Natural killer cell treated with Interleukin-12 subunit alpha and Interleukin-12 subunit beta and Interleukin-15 and Interleukin-18, amount 100 ng/mL, for 72 hours (primary cell): Measurements from ENCODE around the gene HOXC6. TPM values are rescaled to one million over a fixed set of nuclear protein-coding genes. Genes with fewer than 3 reads are reported as not detected.

Source experiments
- ATAC-seq, 2 donors: fragments of 150-1000 bp; cut with Tn5 transposase in 1 of 2; sonication (Bioruptor Pico), chemical (Tn5 transposase) in 1 of 2; 2 replicates each; pipeline ENCODE4 v1.10.0; 2021
- DNase-seq: peaks from one replicate; pipeline ENCODE4 v3.0.0; 2022; ENCODE audit warnings: low spot score
- H3K27ac Mint-ChIP-seq, 2 donors: 1 replicate in 1 of 2; 2 replicates in 1 of 2; pipeline ENCODE4 v1.8.0; 2022; ENCODE audit warnings: mixed read lengths in 2 of 2, mild to moderate bottlenecking in 1 of 2, moderate library complexity in 1 of 2
- H3K27me3 Mint-ChIP-seq, 2 donors: 1 replicate in 1 of 2; 2 replicates in 1 of 2; pipeline ENCODE4 v1.8.0; 2022; ENCODE audit warnings: mixed read lengths in 2 of 2
- H3K36me3 Mint-ChIP-seq: one replicate; pipeline ENCODE4 v1.8.0; 2022; ENCODE audit warnings: mixed read lengths
- H3K4me1 Mint-ChIP-seq, 2 donors: 1 replicate in 1 of 2; 2 replicates in 1 of 2; pipeline ENCODE4 v1.8.0; 2022; ENCODE audit warnings: low read depth in 2 of 2, mixed read lengths in 2 of 2, mild to moderate bottlenecking in 1 of 2
- H3K4me3 Mint-ChIP-seq: one replicate; pipeline ENCODE4 v1.8.0; 2022; ENCODE audit warnings: mixed read lengths
- H3K9me3 Mint-ChIP-seq: 2 replicates; pipeline ENCODE4 v1.8.0; 2022; ENCODE audit warnings: mixed read lengths
- total RNA-seq, 2 donors: library from RNA; stranded (reverse); gene quantifications; one replicate each; pipeline ENCODE4 v1.2.3, GENCODE V29; 2022

HOXC6 gene
- total RNA-seq, 2 donors from 2014 or later, result not detected

GRCh38 chr12:54010972-54011664 is 17.1 kb upstream of the HOXC6 start:
- H3K4me1 Mint-ChIP-seq, result peaks cover 14 to 15% of the 10 kb centered on the region in 2 donors
- H3K36me3 Mint-ChIP-seq, result no peaks in the 10 kb centered on the region
- no peak for DNase-seq
- peak overlapping the region; percentile 28 for H3K4me3 Mint-ChIP-seq
- ATAC-seq, result no peak
- H3K27ac Mint-ChIP-seq, result no peak overlapping the region
- H3K9me3 Mint-ChIP-seq, result no peaks in the 10 kb centered on the region
- H3K27me3 Mint-ChIP-seq, result peaks cover 61 to 78% of the 10 kb centered on the region in 2 donors

GRCh38 chr12:54011665-54012532 is 16.3 kb upstream of the HOXC6 start:
- no peaks in the 10 kb centered on the region for H3K9me3 Mint-ChIP-seq
- no peak overlapping the region for H3K4me3 Mint-ChIP-seq
- ATAC-seq (no peak), DNase-seq (no peak)
- H3K27ac Mint-ChIP-seq, result no peak overlapping the region
- peaks cover 10 to 11% of the 10 kb centered on the region in 2 donors for H3K4me1 Mint-ChIP-seq
- peaks cover 54 to 72% of the 10 kb centered on the region in 2 donors for H3K27me3 Mint-ChIP-seq
- H3K36me3 Mint-ChIP-seq, result no peaks in the 10 kb centered on the region

DNA sequence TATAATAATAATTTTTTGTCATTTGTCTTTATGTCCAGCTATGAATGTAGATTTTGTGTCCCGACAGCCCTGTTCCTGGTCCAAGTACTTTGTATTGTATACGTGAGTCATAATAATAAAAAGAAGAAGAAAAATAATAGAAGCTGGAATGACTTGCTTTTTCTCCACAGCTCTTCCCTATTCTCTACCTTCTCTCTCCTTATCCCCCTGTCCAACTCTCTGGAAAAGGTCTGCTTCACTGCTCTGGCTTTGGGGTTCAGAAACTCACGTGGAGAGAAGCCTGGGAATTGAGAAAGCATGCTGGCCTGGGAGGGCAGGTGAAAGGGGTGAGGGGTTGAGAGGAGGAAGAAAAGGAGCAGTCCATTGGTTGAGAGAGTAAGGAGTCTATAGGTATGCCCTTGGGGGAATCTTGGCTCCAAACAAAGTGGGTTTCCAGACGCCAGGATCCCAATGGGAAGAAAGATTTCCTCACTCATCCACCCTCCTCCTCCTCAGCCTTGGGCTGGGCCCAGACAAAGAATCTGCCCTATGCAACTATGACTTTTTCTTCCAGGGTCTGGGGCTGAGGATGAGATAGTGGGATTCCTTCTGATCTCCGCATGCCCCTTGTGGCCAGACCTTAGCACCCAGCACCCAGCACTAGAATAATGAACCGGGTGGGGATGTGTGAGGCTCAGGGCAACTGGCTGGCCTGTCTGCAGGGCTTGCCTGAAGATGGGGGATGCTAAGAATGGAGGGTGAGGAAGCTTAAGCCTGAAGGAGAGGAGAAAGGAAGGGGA is 15.4 kb upstream of the HOXC6 start:
- DNase-seq, result no peak

DNA sequence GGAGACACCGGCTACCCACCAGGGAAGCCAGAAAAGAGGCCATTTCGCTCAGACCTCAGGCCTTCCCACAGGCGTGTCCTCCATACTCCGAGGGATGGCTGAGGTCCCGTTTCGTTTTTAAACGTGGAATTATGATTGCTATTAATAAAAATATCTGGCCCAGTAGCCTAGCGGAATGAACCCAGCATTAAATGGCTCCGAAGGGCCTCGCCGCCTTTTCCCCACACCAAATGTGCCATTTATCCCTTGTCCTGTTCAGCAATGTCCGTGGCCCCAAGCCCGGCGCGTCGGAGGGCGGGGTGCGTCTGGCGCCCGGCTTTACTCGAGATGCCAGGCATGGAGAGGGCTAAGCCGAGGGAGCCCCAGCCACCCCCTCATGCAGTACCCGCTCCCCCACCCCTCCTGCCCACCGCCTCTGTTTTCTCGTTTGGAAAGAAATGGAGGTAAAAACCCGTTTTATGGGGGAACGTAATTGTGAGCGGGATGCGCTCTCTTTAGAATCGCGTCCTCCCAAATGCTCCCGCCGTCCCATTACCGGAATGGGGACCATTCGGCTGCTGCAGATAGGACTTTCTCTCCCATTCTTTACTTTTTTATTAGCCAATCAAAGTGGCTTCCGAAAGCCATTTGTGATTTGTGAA is 13.7 kb upstream of the HOXC6 start:
- Mint-ChIP-seq H3K4me3 (peak overlapping the region; percentile 41), H3K4me1 (peaks cover 21 to 24% of the 10 kb centered on the region in 2 donors), H3K27me3 (peaks cover 47 to 60% of the 10 kb centered on the region in 2 donors), H3K36me3 (no peaks in the 10 kb centered on the region), H3K27ac (no peak overlapping the region), H3K9me3 (no peaks in the 10 kb centered on the region)
- ATAC-seq (no peak), DNase-seq (no peak)

More for the DNA sequence above, 15.4 kb upstream of the HOXC6 start:
- Mint-ChIP-seq H3K9me3 (no peaks in the 10 kb centered on the region), H3K27ac (no peak overlapping the region), H3K4me3 (no peak overlapping the region), H3K36me3 (no peaks in the 10 kb centered on the region), H3K4me1 (peaks cover 18 to 19% of the 10 kb centered on the region in 2 donors), H3K27me3 (peaks cover 55 to 66% of the 10 kb centered on the region in 2 donors)
- ATAC-seq, result no peak

DNA sequence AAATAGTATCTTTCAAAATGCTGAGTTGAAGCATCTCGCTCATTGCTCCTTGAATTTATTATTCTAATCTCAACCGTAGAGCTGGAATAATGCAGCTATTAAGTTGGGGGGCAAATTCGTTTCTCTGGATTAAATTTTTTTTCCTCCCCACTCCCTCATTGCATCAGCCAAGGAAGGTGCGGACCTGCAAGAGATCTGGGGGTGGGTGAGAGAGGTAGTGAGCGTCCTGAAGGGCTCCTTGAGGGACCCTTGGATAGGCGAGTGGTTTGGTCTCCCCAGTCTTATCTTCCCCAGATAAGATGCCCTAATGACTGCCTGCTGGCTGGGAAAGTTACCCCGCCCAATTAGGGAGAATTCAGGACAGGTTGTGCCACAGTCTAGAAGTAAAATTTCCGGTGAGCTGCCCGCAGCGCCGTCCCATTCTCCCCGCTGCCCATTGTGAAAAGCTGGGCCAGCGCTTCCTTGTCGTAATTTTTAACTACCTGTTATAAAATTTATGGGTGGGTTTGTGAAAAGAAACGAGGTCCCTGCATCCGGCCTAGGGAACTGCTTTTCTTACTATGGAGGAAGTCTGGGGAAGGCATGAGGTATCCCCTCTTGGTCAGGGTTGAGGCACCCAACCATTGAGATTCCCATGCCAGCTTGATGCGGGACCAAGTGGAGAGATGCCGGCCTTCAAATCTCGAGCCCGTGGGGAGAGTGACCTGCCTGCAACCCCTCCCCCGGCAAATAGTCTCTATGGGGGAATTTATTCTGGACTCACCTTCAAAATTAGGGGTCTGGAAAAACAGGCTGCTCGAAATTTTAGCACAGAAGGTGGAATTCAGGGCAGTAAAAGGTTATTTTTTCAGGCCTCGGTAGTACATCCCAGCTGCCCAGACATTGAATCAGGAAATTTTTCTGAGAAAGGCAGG is 13.0 kb upstream of the HOXC6 start:
- peaks cover 51 to 52% of the 10 kb centered on the region in 2 donors for H3K27me3 Mint-ChIP-seq
- ATAC-seq, result no peak
- H3K36me3 Mint-ChIP-seq, result no peaks in the 10 kb centered on the region
- H3K9me3 Mint-ChIP-seq, result no peaks in the 10 kb centered on the region
- H3K4me1 Mint-ChIP-seq, result peaks cover 25 to 30% of the 10 kb centered on the region in 2 donors
- no peak overlapping the region for H3K27ac Mint-ChIP-seq
- no peak for DNase-seq
- H3K4me3 Mint-ChIP-seq, result peak overlapping the region; percentile 41

DNA sequence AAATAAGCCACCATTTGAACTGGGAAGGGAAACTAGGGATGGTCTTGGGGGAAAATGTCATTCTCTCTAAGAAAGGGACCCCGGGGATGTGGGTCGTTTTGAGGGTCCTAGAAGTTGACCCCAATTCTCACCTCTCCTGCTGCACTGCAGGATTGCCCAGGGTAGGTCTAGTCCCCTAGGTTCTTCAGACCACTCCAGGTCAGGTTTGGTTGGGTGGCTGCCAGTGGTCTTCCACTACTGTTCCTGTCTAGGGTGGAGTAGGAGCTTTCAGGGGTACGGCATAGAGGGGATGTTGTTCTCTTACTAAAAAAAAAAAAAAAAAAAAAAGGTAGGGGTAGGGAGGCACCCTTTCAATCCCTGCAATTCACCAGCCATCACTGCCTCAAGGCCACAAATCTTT is 12.2 kb upstream of the HOXC6 start:
- peaks cover 23 to 27% of the 10 kb centered on the region in 2 donors for H3K4me1 Mint-ChIP-seq
- DNase-seq, result no peak
- no peaks in the 10 kb centered on the region for H3K36me3 Mint-ChIP-seq
- H3K27ac Mint-ChIP-seq, result no peak overlapping the region
- no peak for ATAC-seq
- peaks cover 44 to 48% of the 10 kb centered on the region in 2 donors for H3K27me3 Mint-ChIP-seq
- H3K9me3 Mint-ChIP-seq, result no peaks in the 10 kb centered on the region
- H3K4me3 Mint-ChIP-seq, result no peak overlapping the region

DNA sequence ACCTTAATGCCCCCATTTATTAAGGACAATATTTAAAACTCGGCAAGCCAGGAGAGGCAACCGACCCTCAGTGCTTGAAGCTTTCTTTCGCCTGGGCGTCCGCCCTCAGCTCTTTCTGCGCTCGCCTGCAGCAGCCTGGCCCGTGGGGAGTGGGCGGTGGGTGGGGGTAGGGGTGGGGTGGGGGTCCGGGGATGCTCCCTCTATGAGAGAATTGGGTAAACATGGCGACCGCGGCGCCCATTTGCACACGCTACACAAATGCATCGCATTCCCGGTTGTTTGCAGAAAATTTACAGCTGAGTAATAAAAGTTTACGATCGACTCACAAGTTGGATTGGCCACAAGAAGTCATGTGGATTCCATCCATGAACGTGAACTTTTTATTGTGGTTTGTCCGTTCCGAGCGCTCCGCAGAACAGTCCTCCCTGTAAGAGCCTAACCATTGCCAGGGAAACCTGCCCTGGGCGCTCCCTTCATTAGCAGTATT is 11.7 kb upstream of the HOXC6 start:
- no peaks in the 10 kb centered on the region for H3K36me3 Mint-ChIP-seq

GRCh38 chr12:54017027-54017788 is 11.0 kb upstream of the HOXC6 start:
- H3K4me3 Mint-ChIP-seq, result peak overlapping the region; percentile 87
- DNase-seq, result no peak
- H3K27me3 Mint-ChIP-seq, result peaks cover 40 to 48% of the 10 kb centered on the region in 2 donors
- no peaks in the 10 kb centered on the region for H3K9me3 Mint-ChIP-seq
- ATAC-seq, result peak; percentile 43 to 63
- peaks cover 20 to 23% of the 10 kb centered on the region in 2 donors for H3K4me1 Mint-ChIP-seq
- H3K36me3 Mint-ChIP-seq, result no peaks in the 10 kb centered on the region
- H3K27ac Mint-ChIP-seq, result peak overlapping the region; percentile 60 to 88

More for the DNA sequence above, 11.7 kb upstream of the HOXC6 start:
- Mint-ChIP-seq H3K27ac (no peak overlapping the region), H3K4me3 (peak overlapping the region; percentile 20), H3K4me1 (peaks cover 22 to 23% of the 10 kb centered on the region in 2 donors), H3K27me3 (peaks cover 40 to 49% of the 10 kb centered on the region in 2 donors), H3K9me3 (no peaks in the 10 kb centered on the region)
- no peak for ATAC-seq
- DNase-seq, result no peak

DNA sequence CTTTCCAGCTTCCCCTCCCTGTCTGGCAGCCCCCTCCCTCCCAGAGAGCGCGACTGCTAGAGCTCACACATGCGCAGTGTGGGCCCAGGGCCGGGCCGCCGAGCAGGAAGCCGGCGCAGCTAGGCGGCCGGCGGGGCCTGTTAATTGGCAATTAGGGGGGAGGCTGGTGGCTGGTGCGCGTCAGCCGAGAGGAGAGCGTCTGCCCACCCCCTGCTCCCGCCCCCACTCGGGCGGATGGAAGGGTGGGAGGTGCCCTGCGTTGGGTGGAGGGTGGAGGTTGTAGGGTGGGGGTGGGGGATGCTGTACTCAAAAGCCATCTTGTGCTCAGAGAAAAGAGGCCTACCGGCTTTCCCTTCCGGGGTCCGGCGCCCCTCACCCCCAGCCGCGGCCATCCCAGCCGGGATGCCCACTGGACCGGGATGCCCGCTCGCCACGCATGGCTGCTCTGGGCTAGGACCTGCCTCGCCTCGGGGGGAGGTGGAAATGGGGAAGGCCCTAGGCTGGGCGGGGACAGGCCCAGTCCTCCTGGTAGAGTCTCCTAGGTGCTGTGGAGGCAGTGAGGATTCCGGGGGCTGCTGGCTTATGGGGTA is 10.3 kb upstream of the HOXC6 start:
- Mint-ChIP-seq H3K9me3 (no peaks in the 10 kb centered on the region), H3K4me3 (peak overlapping the region; percentile 87), H3K36me3 (no peaks in the 10 kb centered on the region), H3K27me3 (peaks cover 40 to 48% of the 10 kb centered on the region in 2 donors), H3K4me1 (peaks cover 20 to 23% of the 10 kb centered on the region in 2 donors), H3K27ac (peak overlapping the region; percentile 60 to 88)
- DNase-seq, result peak; percentile 81
- ATAC-seq, result peak; percentile 89 to 92

- Mint-ChIP-seq H3K27me3 (peaks cover 40 to 47% of the 10 kb centered on the region in 2 donors), H3K9me3 (no peaks in the 10 kb centered on the region), H3K36me3 (no peaks in the 10 kb centered on the region), H3K4me1 (peaks cover 20 to 23% of the 10 kb centered on the region in 2 donors), H3K4me3 (peak overlapping the region; percentile 87), H3K27ac (peak overlapping the region; percentile 60 to 88)
- DNase-seq (no peak), ATAC-seq (no peak)
Observed at GRCh38 chr12:54018468-54018984, 9.7 kb upstream of the HOXC6 start.

DNA sequence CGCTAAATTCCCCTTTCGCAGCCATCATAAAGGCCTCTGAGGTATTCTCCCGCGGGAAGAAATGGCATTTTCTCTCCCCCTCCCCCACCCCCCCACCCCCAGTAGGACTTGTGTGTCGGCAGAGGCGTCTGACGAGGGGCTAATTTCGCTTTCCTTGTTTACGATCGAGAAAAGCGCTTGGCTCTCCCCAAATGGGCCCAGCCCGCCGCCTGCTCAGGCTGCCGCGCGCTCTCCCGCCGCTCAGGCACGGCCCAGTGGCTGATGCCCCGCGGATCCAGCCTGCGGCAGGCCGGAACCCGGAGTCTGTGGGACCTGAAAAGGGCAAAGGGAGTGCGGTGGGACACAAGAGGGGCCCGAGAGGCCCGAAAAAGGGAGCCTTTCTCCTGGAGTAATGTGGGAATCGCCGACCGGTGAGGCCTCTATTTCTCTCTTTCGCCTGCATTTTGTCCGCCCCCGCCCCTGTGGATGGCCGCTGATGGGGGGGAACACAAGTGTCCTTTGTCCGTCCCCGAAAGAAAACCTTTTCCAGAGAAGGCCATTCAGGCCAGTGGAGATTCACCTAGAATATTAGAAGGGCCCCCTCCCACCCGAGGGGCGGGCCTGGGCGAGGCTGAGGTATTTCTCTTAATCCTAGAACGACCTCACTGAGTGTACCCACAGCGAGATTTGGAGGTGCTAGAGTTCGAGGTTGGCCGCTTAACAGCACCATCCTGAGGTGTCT is 9.0 kb upstream of the HOXC6 start:
- Mint-ChIP-seq H3K4me1 (peaks cover 20 to 23% of the 10 kb centered on the region in 2 donors), H3K9me3 (no peaks in the 10 kb centered on the region), H3K27ac (peak overlapping the region; percentile 5 to 24), H3K36me3 (no peaks in the 10 kb centered on the region), H3K27me3 (peaks cover 34 to 47% of the 10 kb centered on the region in 2 donors), H3K4me3 (peak overlapping the region; percentile 20)
- ATAC-seq (no peak), DNase-seq (no peak)
